SK-N-SH (cell line): Measurements from ENCODE around the gene FAM20A.

ENCODE experiments used
- EP300 ChIP-seq, 2 experiments: IDR thresholded peaks; 2 replicates each; pipeline versions ENCODE4 v1.4.0 to v1.6.1; 2012; ENCODE audit warnings: borderline replicate concordance in 1 of 2, low read depth in 1 of 2, low read length in 1 of 2
- MXI1 ChIP-seq: IDR thresholded peaks from 2 replicates; pipeline ENCODE4 v1.6.1; 2012; ENCODE audit warnings: mild to moderate bottlenecking, low read depth, low read length, improper control_type of control experiment
- TAF1 ChIP-seq: IDR thresholded peaks from 2 replicates; pipeline ENCODE4 v1.6.1; 2012; ENCODE audit warnings: low read depth, mild to moderate bottlenecking, low read length, moderate library complexity, borderline replicate concordance
- ZBTB33 ChIP-seq: IDR thresholded peaks from 2 replicates; pipeline ENCODE4 v1.4.0; 2012; ENCODE audit warnings: low read depth, borderline replicate concordance
- TF ChIP-seq, protein P1 (sequence below): fragments of 200-600 bp; sonication (generic); IDR thresholded peaks from 2 replicates; pipeline ENCODE4 v1.6.1; 2017; ENCODE audit warnings: antibody characterized with exemption, mild to moderate bottlenecking, moderate library complexity

DNA sequence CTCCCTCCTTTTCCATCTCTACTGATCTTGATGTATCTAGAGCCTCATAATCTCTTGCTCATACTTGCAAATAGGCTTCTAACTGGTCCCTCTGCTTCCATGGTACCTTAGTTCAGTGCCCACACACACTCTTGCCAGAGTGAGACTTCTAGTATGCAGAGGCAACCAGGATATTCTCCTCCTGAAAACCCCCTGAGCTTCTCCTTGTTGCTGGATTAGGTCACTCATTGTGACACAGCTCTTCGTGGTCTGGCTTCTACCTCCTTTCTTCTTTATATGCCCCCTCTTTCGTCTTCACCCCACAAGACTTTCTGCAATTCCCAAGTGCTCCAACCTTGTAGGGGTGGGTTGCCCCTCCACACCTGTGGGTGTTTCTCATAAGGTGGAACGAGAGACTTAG, 2.5 kb upstream of the FAM20A start:
- TF ChIP-seq, protein P1, sequence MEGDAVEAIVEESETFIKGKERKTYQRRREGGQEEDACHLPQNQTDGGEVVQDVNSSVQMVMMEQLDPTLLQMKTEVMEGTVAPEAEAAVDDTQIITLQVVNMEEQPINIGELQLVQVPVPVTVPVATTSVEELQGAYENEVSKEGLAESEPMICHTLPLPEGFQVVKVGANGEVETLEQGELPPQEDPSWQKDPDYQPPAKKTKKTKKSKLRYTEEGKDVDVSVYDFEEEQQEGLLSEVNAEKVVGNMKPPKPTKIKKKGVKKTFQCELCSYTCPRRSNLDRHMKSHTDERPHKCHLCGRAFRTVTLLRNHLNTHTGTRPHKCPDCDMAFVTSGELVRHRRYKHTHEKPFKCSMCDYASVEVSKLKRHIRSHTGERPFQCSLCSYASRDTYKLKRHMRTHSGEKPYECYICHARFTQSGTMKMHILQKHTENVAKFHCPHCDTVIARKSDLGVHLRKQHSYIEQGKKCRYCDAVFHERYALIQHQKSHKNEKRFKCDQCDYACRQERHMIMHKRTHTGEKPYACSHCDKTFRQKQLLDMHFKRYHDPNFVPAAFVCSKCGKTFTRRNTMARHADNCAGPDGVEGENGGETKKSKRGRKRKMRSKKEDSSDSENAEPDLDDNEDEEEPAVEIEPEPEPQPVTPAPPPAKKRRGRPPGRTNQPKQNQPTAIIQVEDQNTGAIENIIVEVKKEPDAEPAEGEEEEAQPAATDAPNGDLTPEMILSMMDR: no peak
- TF ChIP-seq ZBTB33 (no peak), TAF1 (no peak), EP300 (IDR thresholded peaks at IDR 0.05; ENCODE audit: borderline replicate concordance in 1 of 2, low read depth in 1 of 2, low read length in 1 of 2) (no peak), MXI1 (no peak)
